Prostate gland (tissue), 2 donors: ENCODE measurements around the gene WDR49. TPM values are rescaled to one million over a fixed set of nuclear protein-coding genes. Genes with fewer than 3 reads are reported as not detected.
A peak's percentile ranks its signal among the peaks of the same experiment; 100 is the strongest.

Experiments used
- DNase-seq: peaks from one replicate; pipeline ENCODE4 v3.0.0-alpha.2; 2019; ENCODE audit warnings: low spot score
- H3K27ac ChIP-seq, 2 donors: fragments of 200-600 bp; sonication (generic); 2 replicates each; pipeline ENCODE4 v1.5.1; 2017 to 2019
- H3K27me3 ChIP-seq: fragments of 200-600 bp; sonication (generic); replicated peaks from 2 replicates; pipeline ENCODE4 v1.5.1; 2019; ENCODE audit not compliant: insufficient read depth
- H3K36me3 ChIP-seq, 2 donors: fragments of 200-600 bp; sonication (generic); 1 replicate in 1 of 2; 2 replicates in 1 of 2; pipeline versions ENCODE4 v1.5.1 to v1.8.1; 2017 to 2019
- H3K4me1 ChIP-seq: fragments of 200-600 bp; sonication (generic); replicated peaks from 2 replicates; pipeline ENCODE4 v1.5.1; 2019
- H3K4me3 ChIP-seq, 2 donors: fragments of 200-600 bp; sonication (generic); 2 replicates each; pipeline ENCODE4 v1.5.1; 2017 to 2019
- H3K9me3 ChIP-seq: fragments of 200-600 bp; sonication (generic); 2 replicates; pipeline ENCODE4 v1.5.1; 2017
- CTCF ChIP-seq, 4 experiments: fragments of 200-600 bp in 2 of 4; fragments of 450-650 bp in 2 of 4; sonication (generic) in 2 of 4; IDR thresholded peaks; 1 replicate in 3 of 4; 2 replicates in 1 of 4; pipeline ENCODE4 v1.5.1; 2016 to 2019; ENCODE audit warnings: antibody characterized with exemption in 4 of 4, mild to moderate bottlenecking in 2 of 4, moderate library complexity in 2 of 4
- POLR2A ChIP-seq: fragments of 450-650 bp; IDR thresholded peaks from one replicate; pipeline ENCODE4 v1.6.1; 2016; ENCODE audit warnings: antibody characterized with exemption, mild to moderate bottlenecking
- POLR2AphosphoS5 ChIP-seq: sonication (generic); formaldehyde crosslinking; IDR thresholded peaks from one replicate; pipeline ENCODE4 v1.6.1; 2017; ENCODE audit warnings: antibody characterized with exemption
- WGBS: methylation state at CpG from one replicate; pipeline ENCODE4 v1.1.5; 2018; 5-methylcytosine and 5-hydroxymethylcytosine counted together
- intact Hi-C: fragments of 100-400 bp; cut with DNase I; formaldehyde crosslinking; loops from one replicate; pipeline ENCODE4 v1.14.2; 2022
- total RNA-seq, 2 donors: library from RNA; depleted of rRNA; stranded (reverse); fragments of >200 nt; gene quantifications; one replicate each; pipeline ENCODE4 v1.1.0, GENCODE V29; 2016

Gene WDR49
- total RNA-seq = 1 to 10 TPM in 1 of 2 donors, under 1 TPM in 1; 0.45 to 1.5 TPM

- intact Hi-C loops = no loop called here
- H3K36me3 ChIP-seq = no peaks in the 10 kb centered on the region
- DNase-seq = peak; percentile 5
- H3K27ac ChIP-seq = no peak within 1 kb of the TSS
- H3K9me3 ChIP-seq = no peaks in the 10 kb centered on the region
- WGBS = 34% methylated on average over 1 of the region's 1 CpG
- TF ChIP-seq POLR2A (no peak), POLR2AphosphoS5 (no peak), CTCF (IDR thresholded peaks at IDR 0.05) (no peak)
- no peaks in the 10 kb centered on the region for H3K27me3 ChIP-seq
- H3K4me3 ChIP-seq = no peak within 1 kb of the TSS
- H3K4me1 ChIP-seq = no peaks in the 10 kb centered on the region
Measured at GRCh38 chr3:167653760-167654159, at the start of gene WDR49. Gene WDR49, minus strand, starts transcription at chr3:167653942. Its CDS starts 517 bp downstream, at chr3:167653425.

GRCh38 chr3:167700926-167701325, 47.2 kb upstream of the WDR49 start:
- Histone ChIP-seq H3K4me3 (no peak overlapping the region), H3K27ac (no peak overlapping the region), H3K4me1 (no peaks in the 10 kb centered on the region), H3K36me3 (no peaks in the 10 kb centered on the region), H3K9me3 (no peaks in the 10 kb centered on the region), H3K27me3 (no peaks in the 10 kb centered on the region)
- 98% methylated on average over 2 of the region's 2 CpGs for WGBS
- no peak for DNase-seq
- intact Hi-C loops = no loop called here
- no peak for TF ChIP-seq POLR2A
- TF ChIP-seq POLR2AphosphoS5 = no peak
- TF ChIP-seq CTCF (IDR thresholded peaks at IDR 0.05) = no peak

- TF ChIP-seq POLR2AphosphoS5 (no peak), POLR2A (no peak), CTCF (IDR thresholded peaks at IDR 0.05) (no peak)
- H3K4me3 ChIP-seq = no peak overlapping the region
- H3K4me1 ChIP-seq = no peaks in the 10 kb centered on the region
- no peaks in the 10 kb centered on the region for H3K27me3 ChIP-seq
- no peaks in the 10 kb centered on the region for H3K36me3 ChIP-seq
- intact Hi-C loops = no loop called here
- WGBS = 96% methylated on average over 4 of the region's 4 CpGs
- no peak for DNase-seq
- H3K9me3 ChIP-seq = no peaks in the 10 kb centered on the region
- H3K27ac ChIP-seq = no peak overlapping the region
Measured at GRCh38 chr3:167700046-167700445, 46.3 kb upstream of the WDR49 start.

GRCh38 chr3:167694121-167694520, 40.4 kb upstream of the WDR49 start:
- Histone ChIP-seq H3K4me1 (no peaks in the 10 kb centered on the region), H3K4me3 (no peak overlapping the region), H3K27me3 (no peaks in the 10 kb centered on the region), H3K9me3 (no peaks in the 10 kb centered on the region), H3K27ac (no peak overlapping the region), H3K36me3 (no peaks in the 10 kb centered on the region)
- 95% methylated on average over 2 of the region's 2 CpGs for WGBS
- intact Hi-C loops = no loop called here
- TF ChIP-seq POLR2A (no peak), POLR2AphosphoS5 (no peak), CTCF (IDR thresholded peaks at IDR 0.05) (no peak)
- no peak for DNase-seq

GRCh38 chr3:167691366-167691765, 37.6 kb upstream of the WDR49 start:
- no peak overlapping the region for H3K27ac ChIP-seq
- no peaks in the 10 kb centered on the region for H3K27me3 ChIP-seq
- H3K4me1 ChIP-seq = no peaks in the 10 kb centered on the region
- H3K4me3 ChIP-seq = no peak overlapping the region
- WGBS = 74% methylated on average over 3 of the region's 3 CpGs
- no peak for TF ChIP-seq CTCF (IDR thresholded peaks at IDR 0.05)
- no peak for TF ChIP-seq POLR2A
- TF ChIP-seq POLR2AphosphoS5 = no peak
- no peaks in the 10 kb centered on the region for H3K36me3 ChIP-seq
- no peaks in the 10 kb centered on the region for H3K9me3 ChIP-seq
- intact Hi-C loops = no loop called here
- no peak for DNase-seq
